HUDEP-2 (cell line): Measurements from ENCODE around the gene RALGPS1.

Experiments used
- DNase-seq, 76 experiments: peaks; one replicate each; lab custom pipeline; 2025; ENCODE audit not compliant: unreplicated experiment in 76 of 76; lab: John Stamatoyannopoulos, UW

RALGPS1 gene

GRCh38 chr9:127089631-127090081, 175.1 kb downstream of the RALGPS1 start:
- DNase-seq = no peak

- no peak for DNase-seq
Measured at GRCh38 chr9:127090341-127090985, 175.9 kb downstream of the RALGPS1 start.

GRCh38 chr9:127091526-127091925, 176.9 kb downstream of the RALGPS1 start:
- no peak for DNase-seq

GRCh38 chr9:127092041-127092608, 177.5 kb downstream of the RALGPS1 start:
- no peak for DNase-seq

DNA sequence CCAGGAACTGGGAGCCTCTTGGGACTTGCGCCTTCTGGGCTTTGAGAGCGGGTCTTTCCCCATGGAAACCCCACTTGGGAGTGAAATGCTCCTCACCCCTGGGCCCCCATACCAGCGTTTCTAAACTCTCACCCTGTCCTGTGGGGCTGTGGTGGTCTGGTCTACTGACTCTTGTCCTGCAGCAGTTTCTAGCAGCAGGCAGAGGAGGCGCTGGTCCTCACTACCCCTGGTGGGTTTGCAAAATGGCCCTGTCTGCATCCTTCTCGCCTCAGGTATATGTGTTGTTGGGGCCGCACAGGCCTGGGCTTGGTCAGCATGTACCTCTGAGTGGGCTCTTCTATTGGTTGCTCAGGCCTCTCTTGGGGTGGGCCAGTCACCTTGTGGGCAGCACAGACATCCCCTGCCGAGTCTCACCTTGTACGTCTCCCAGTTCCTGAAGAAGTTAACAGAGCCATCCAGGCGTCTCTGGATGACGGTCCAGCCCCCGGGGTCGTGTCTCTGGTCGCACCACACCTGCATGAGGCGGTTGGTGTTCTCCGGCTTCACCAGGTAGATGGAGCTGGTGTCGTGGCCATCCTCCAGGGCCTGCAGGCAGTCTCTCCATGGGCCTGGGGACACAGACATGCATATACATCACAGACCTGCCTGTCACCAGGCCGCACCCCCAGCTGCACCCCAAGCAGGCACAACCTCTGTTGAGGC, 178.9 kb downstream of the RALGPS1 start:
- DNase-seq = no peak

GRCh38 chr9:127095411-127095810, 180.8 kb downstream of the RALGPS1 start:
- DNase-seq = no peak

GRCh38 chr9:127096208-127096607, 181.6 kb downstream of the RALGPS1 start:
- DNase-seq = no peak

DNA sequence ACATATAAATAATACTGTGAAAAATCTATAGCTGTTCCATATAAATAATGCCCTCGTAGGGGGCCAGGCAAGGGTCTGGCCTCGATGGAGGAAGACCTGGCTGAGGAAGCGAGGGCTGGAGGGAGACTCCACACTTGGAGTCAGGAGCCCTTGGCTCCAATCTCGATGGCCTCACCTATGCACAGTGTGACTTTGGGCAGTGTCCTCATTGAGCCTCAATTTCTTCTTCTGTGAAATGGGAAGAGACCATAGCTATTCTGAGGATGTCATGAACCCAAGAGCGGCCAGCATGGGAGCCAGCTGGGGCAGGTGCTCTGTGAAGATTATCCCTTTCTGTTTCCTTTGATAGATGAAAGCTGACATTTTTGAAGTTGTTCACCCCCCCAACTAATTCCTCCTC, 183.1 kb downstream of the RALGPS1 start:
- no peak for DNase-seq

GRCh38 chr9:127098916-127099553, 184.5 kb downstream of the RALGPS1 start:
- DNase-seq = no peak

DNA sequence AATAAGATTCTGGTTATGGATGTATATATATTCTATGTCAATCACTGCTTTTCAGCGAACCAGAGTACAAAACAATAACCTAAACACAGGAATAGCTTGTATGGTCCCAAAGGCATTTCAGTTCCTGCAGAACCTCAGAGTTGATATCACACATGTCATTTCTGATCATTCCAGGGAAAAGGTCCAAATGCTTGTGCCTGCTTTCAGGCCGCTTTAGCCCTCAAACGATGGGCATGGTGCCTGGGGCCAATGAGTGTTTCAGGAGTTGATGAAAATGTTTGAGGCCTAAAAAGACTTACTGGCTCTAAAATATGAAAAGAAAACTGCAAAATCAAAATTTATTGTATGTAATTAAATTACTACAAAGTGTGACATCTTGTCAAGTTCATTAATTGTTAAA, 185.1 kb downstream of the RALGPS1 start:
- no peak for DNase-seq

DNA sequence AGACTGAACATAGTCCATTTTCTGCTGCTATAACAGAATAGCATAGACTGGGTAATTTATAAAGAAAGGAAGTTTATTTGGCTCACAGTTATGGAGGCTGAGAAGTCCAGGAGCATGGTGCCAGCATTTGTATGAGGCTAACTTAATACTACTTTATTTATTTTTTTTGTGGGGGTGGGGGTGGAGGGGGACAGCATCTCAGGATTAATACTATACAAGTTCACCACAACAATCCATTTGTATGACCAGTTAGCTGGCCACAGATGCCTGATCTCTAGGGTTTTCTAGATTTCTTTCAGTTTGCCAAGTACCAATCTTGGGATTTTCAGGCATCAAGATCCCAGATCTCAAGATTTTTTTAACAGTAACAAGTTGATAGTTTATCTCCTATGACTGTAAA, 187.6 kb downstream of the RALGPS1 start:
- no peak for DNase-seq

DNA sequence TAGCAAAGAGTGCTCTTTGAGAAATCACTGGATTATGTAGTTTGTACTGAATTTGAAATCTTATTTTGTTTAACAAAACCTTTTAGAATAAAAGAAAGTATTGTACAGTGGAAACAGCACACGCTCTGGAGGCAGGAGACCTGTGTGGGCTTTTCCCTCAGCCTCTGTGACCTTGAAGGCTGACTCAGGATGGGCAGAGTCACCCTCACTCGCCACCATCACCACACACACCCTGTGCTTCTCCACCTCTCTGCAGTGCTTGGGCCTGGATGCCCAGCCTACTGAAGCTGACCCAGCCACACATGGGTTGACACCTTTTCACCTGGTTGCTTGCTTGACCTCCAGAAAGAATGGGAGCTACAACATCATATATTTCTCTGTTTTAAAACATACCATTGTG, 188.2 kb downstream of the RALGPS1 start:
- no peak for DNase-seq

- no peak for DNase-seq
Measured at GRCh38 chr9:127104581-127105311, 190.2 kb downstream of the RALGPS1 start.

DNA sequence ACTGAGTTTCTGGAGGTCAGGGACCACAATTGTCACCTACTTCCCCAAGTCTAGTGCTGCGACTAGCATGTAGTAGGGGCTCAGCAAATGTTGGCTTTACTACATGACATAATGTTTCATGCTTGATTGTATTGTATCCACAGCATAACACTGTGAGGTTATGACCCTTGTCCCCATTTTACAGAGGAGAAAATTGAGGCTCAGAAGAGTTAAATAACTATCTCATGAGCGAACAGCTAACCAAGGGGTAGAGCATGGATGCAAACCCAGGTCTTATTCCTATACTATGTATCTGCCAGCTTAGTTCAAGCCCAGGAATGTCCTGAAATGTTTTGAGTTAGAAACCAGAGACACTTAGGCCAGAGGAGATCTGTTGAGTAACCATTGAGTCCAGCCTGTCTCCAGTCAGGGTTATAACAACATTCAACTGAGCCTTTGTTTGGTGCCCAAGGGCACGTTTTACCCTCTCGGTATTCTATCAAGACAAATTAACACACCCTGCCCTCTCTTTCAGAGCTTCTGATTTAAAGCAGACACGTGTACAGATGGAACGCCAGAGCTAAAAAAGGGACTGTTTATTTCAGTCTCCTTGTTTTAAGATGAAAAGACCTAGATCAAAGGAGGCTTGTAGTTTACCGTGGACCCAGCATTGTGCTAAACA, 191.4 kb downstream of the RALGPS1 start:
- DNase-seq = no peak

- DNase-seq = no peak
Measured at GRCh38 chr9:127106466-127106855, 191.9 kb downstream of the RALGPS1 start.

- no peak for DNase-seq
Measured at GRCh38 chr9:127107171-127107928, 192.8 kb downstream of the RALGPS1 start.

DNA sequence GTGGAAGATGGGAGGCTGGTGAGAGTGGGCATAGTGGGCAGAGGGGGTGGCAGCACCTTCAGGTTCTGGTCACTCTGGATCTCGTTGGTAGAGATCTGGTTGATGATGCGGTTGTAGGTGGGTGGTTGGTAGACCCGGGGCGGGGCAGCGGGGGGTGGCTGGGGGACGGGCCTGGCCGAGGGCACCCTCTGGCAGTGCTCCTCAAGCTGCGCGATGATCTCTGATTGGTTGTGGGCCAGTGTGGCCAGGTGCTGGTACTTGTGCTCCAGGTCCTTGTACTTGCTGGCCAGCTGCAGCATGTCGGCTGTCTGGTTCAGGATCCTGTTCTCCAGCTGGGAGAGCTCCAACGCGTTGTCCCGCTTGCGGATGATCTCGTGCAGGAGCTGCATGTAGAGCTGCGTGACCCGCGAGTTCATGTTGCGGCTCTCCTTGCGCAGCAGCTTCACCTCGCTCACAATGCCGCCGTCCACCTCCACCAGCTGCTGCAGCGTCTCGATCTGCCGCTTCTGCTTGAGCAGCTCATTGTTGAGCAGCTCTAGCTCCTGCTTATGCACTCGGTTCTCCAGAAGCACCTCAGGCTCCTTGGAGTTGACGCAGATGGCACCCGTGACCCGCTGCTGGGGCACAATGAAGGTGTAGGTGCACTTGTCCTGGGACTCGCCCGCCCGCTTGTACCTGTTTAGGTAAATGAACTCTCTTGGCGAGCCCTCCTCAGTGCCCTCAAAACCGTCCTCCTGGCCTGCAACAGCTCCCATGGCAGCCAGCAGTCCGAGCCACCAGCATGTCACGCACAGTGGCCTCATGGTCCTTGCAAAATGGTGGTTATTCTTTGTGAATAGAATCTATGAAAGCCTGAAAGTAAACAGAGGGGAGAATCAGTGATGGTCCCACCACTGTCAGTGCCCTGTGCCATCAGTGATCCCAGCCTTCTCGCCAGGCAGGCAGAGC, 193.6 kb downstream of the RALGPS1 start:
- DNase-seq = no peak

- DNase-seq = no peak
Measured at GRCh38 chr9:127109212-127109711, 194.7 kb downstream of the RALGPS1 start.
